A549 (cell line): ENCODE measurements around the gene SPPL2B. TPM values are rescaled to one million over a fixed set of nuclear protein-coding genes. Genes with fewer than 3 reads are reported as not detected.

Experiments used
- ATAC-seq, 2 experiments: fragments of 200-7000 bp in 1 of 2; fragments of >200 bp in 1 of 2; cut with Nextera tagmentation in 1 of 2; cut with Tn5 transposase in 1 of 2; 3 replicates each; pipeline versions ENCODE4 v1.8.0 to v1.9.1; 2018 to 2020; ENCODE audit warnings: mild to moderate bottlenecking in 1 of 2, moderate library complexity in 1 of 2
- CTCF ChIA-PET: fragments of 300-600 bp; sonication (Branson Sonifier 250); formaldehyde crosslinking; extraction: SDS; loops from one replicate; lab custom pipeline; 2021; ENCODE audit warnings: antibody characterized with exemption, inconsistent platforms; lab: Yijun Ruan, JAX
- POLR2A ChIA-PET: fragments of 350-600 bp; formaldehyde crosslinking; extraction: SDS; loops from one replicate; lab custom pipeline; 2021; ENCODE audit warnings: antibody characterized with exemption, inconsistent platforms; lab: Yijun Ruan, JAX
- DNase-seq, 2 experiments: peaks; one replicate each; pipeline versions ENCODE4 v3.0.0 to v3.0.0-alpha.2; 2011 to 2016; ENCODE audit warnings: low read depth in 1 of 2, low spot score in 1 of 2
- FAIRE-seq: peaks from 2 replicates; lab custom pipeline; 2011; peaks lifted over from hg19 to GRCh38; lab: Jason Lieb, UNC
- H3K27ac ChIP-seq, 2 experiments: fragments of >200 bp; sonication (Bioruptor Twin); formaldehyde crosslinking; 3 replicates each; pipeline ENCODE4 v1.5.1; 2016 to 2017
- H3K4me1 ChIP-seq: fragments of >200 bp; sonication (Bioruptor Twin); formaldehyde crosslinking; 3 replicates; pipeline ENCODE4 v1.6.1; 2016
- H3K4me2 ChIP-seq: fragments of >200 bp; sonication (Bioruptor Twin); formaldehyde crosslinking; 3 replicates; pipeline ENCODE4 v1.6.1; 2016
- H3K4me3 ChIP-seq: fragments of >200 bp; sonication (Bioruptor Twin); formaldehyde crosslinking; 3 replicates; pipeline ENCODE4 v1.5.1; 2016
- H3K9me3 ChIP-seq: fragments of >200 bp; sonication (Bioruptor Twin); formaldehyde crosslinking; 3 replicates; pipeline ENCODE4 v1.6.1; 2016
- CBX2 ChIP-seq: fragments of 200-600 bp; sonication (generic); IDR thresholded peaks from 2 replicates; pipeline ENCODE4 v1.6.1; 2016; ENCODE audit warnings: low read depth, mild to moderate bottlenecking, borderline replicate concordance
- CEBPB ChIP-seq, 2 experiments: fragments of >200 bp in 1 of 2; sonication (Bioruptor Twin) in 1 of 2; formaldehyde crosslinking in 1 of 2; IDR thresholded peaks; 2 replicates each; pipeline ENCODE4 v1.6.1; 2012 to 2016
- CHD4 ChIP-seq: fragments of 200-600 bp; sonication (generic); IDR thresholded peaks from 2 replicates; pipeline ENCODE4 v1.6.1; 2016; ENCODE audit warnings: antibody characterized with exemption, mild to moderate bottlenecking, borderline replicate concordance
- EHMT2 ChIP-seq: fragments of 200-600 bp; sonication (generic); IDR thresholded peaks from 2 replicates; pipeline ENCODE4 v1.6.1; 2016; ENCODE audit warnings: antibody characterized with exemption, low read depth, mild to moderate bottlenecking, moderate library complexity
- FOSB ChIP-seq: fragments of 250-450 bp; sonication (Bioruptor Pico); IDR thresholded peaks from 2 replicates; pipeline ENCODE4 v1.5.0; 2020; ENCODE audit warnings: mild to moderate bottlenecking, moderate library complexity
- FOXS1 ChIP-seq: fragments of 250-450 bp; sonication (Bioruptor Pico); IDR thresholded peaks from 2 replicates; pipeline ENCODE4 v1.5.0; 2020; ENCODE audit warnings: mild to moderate bottlenecking, moderate library complexity
- HDAC2 ChIP-seq: fragments of 200-600 bp; sonication (generic); IDR thresholded peaks from 2 replicates; pipeline ENCODE4 v1.6.1; 2016
- HOXA7 ChIP-seq: fragments of 250-450 bp; sonication (Bioruptor Pico); IDR thresholded peaks from 2 replicates; pipeline ENCODE4 v1.5.0; 2020; ENCODE audit warnings: mild to moderate bottlenecking, moderate library complexity
- HOXB13 ChIP-seq: fragments of 250-450 bp; sonication (Bioruptor Pico); IDR thresholded peaks from 2 replicates; pipeline ENCODE4 v1.5.0; 2020; ENCODE audit warnings: low read depth, mild to moderate bottlenecking, moderate library complexity
- JUNB ChIP-seq: fragments of >200 bp; sonication (Bioruptor Twin); formaldehyde crosslinking; IDR thresholded peaks from 2 replicates; pipeline ENCODE4 v1.6.1; 2016
- KDM5A ChIP-seq: fragments of 200-600 bp; sonication (generic); IDR thresholded peaks from 2 replicates; pipeline ENCODE4 v1.6.1; 2016; ENCODE audit warnings: antibody characterized with exemption, mild to moderate bottlenecking
- MYC ChIP-seq: IDR thresholded peaks from 2 replicates; pipeline ENCODE4 v1.6.1; 2012; ENCODE audit warnings: mild to moderate bottlenecking, inconsistent platforms, low read length, improper control_type of control experiment, borderline replicate concordance
- NPAS2 ChIP-seq: fragments of 250-450 bp; sonication (Bioruptor Pico); IDR thresholded peaks from 2 replicates; pipeline ENCODE4 v1.8.0; 2022; ENCODE audit warnings: mild to moderate bottlenecking, moderate library complexity, borderline replicate concordance
- NR3C1 ChIP-seq: fragments of >200 bp; sonication (Bioruptor Twin); formaldehyde crosslinking; IDR thresholded peaks from 3 replicates; pipeline ENCODE4 v1.6.1; 2017
- RAD21 ChIP-seq, 2 experiments: fragments of >200 bp in 1 of 2; sonication (Bioruptor Twin) in 1 of 2; formaldehyde crosslinking in 1 of 2; IDR thresholded peaks in 1 of 2; conservative IDR thresholded peaks in 1 of 2; 2 replicates in 1 of 2; 3 replicates in 1 of 2; pipeline ENCODE4 v1.6.1; 2012 to 2018; ENCODE audit warnings: inconsistent platforms in 1 of 2
- RCOR1 ChIP-seq: fragments of 150-350 bp; IDR thresholded peaks from 2 replicates; pipeline ENCODE4 v1.6.1; 2014; ENCODE audit warnings: antibody characterized with exemption, low read length, low read depth
- ZC3H11A ChIP-seq: fragments of 450-650 bp; IDR thresholded peaks from 2 replicates; pipeline ENCODE4 v1.6.1; 2014; ENCODE audit warnings: antibody characterized with exemption, mild to moderate bottlenecking
- ZNF302 ChIP-seq: fragments of 250-450 bp; sonication (Bioruptor Pico); IDR thresholded peaks from 2 replicates; pipeline ENCODE4 v1.9.0; 2021; ENCODE audit warnings: inconsistent platforms, mild to moderate bottlenecking, moderate library complexity
- ZSCAN20 ChIP-seq: fragments of 250-450 bp; sonication (Bioruptor Pico); IDR thresholded peaks from 2 replicates; pipeline ENCODE4 v1.8.0; 2022; ENCODE audit warnings: mild to moderate bottlenecking, moderate library complexity
- WGBS: methylation state at CpG from one replicate; pipeline ENCODE4 v1.1.6; 2017; ENCODE audit errors: missing lambda C conversion rate; 5-methylcytosine and 5-hydroxymethylcytosine counted together
- polyA plus RNA-seq, 4 experiments: library from polyadenylated mRNA; depleted of rRNA in 3 of 4; stranded (reverse); fragments of >200 nt; fragmentation: RNase III in 1 of 4; extraction: RNeasy Plus Mini Kit Qiagen cat#74134 plus additional on column Dnase treatment in 1 of 4; gene quantifications; 2 replicates in 3 of 4; 3 replicates in 1 of 4; pipeline ENCODE4 v1.2.3, GENCODE V29; 2011 to 2017
- TF ChIP-seq, protein P1 (sequence below): fragments of 150-350 bp; IDR thresholded peaks from 2 replicates; pipeline ENCODE4 v1.6.1; 2014; ENCODE audit warnings: low read depth, mild to moderate bottlenecking, low read length
- TF ChIP-seq, protein P2 (sequence below): fragments of 250-450 bp; sonication (Bioruptor Pico); IDR thresholded peaks from 2 replicates; pipeline ENCODE4 v1.5.0; 2021; ENCODE audit warnings: mild to moderate bottlenecking, moderate library complexity, borderline replicate concordance
- TF ChIP-seq, protein P3 (sequence below): IDR thresholded peaks from 2 replicates; pipeline ENCODE4 v1.6.1; 2012
- TF ChIP-seq, protein P4 (sequence below): IDR thresholded peaks from 2 replicates; pipeline ENCODE4 v1.6.1; 2012; ENCODE audit warnings: low read depth, borderline replicate concordance

SPPL2B gene
- polyA plus RNA-seq, 2 of the 4 experiments (the other 2 are of a cell fraction) = 11.3 to 36.5 TPM

DNA sequence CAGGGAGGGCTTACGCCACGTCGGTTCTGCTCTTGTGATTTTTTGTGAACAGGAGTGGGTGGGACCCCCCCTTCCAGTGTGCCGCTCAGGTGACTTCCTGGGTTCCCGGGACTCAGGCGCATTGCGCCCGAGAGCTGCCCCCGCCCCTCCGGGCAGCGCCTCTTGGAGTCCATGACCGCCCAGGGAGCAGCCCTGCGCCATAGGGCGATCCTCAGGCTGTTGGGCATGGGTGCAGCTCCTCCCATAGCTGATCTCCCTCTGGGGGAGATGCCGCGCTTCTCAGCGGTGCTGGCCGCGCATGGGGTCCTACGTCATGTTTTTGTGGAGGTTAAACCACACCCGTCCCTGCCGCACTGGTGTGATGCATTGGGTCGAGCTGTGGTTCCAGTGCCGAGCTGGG, 23.6 kb downstream of the SPPL2B start:
- Histone ChIP-seq H3K27ac (no peak overlapping the region), H3K4me1 (no peaks in the 10 kb centered on the region), H3K4me3 (no peak overlapping the region), H3K4me2 (no peak overlapping the region), H3K9me3 (no peaks in the 10 kb centered on the region)
- TF ChIP-seq FOXS1 (CRISPR knock-in tag) = no peak
- no peak for TF ChIP-seq ZSCAN20 (CRISPR knock-in tag)
- no peak for TF ChIP-seq NR3C1
- TF ChIP-seq FOSB (CRISPR knock-in tag) = no peak
- no peak for TF ChIP-seq ZC3H11A
- TF ChIP-seq EHMT2 = no peak
- TF ChIP-seq CEBPB (IDR thresholded peaks at IDR 0.05) = no peak
- TF ChIP-seq HDAC2 = no peak
- no peak for TF ChIP-seq MYC
- no peak for TF ChIP-seq CBX2
- ATAC-seq (no peak), DNase-seq (no peak), FAIRE-seq (no peak)
- ChIA-PET POLR2A (no interaction called here), CTCF (interaction anchor here (1.0 to 1.5 kb wide), 2 partner anchors 13 to 67 kb away, joined by 3 to 5 read pairs; no protein-coding TSS in a partner anchor)
- 98% methylated on average over 8 of the region's 24 CpGs for WGBS

DNA sequence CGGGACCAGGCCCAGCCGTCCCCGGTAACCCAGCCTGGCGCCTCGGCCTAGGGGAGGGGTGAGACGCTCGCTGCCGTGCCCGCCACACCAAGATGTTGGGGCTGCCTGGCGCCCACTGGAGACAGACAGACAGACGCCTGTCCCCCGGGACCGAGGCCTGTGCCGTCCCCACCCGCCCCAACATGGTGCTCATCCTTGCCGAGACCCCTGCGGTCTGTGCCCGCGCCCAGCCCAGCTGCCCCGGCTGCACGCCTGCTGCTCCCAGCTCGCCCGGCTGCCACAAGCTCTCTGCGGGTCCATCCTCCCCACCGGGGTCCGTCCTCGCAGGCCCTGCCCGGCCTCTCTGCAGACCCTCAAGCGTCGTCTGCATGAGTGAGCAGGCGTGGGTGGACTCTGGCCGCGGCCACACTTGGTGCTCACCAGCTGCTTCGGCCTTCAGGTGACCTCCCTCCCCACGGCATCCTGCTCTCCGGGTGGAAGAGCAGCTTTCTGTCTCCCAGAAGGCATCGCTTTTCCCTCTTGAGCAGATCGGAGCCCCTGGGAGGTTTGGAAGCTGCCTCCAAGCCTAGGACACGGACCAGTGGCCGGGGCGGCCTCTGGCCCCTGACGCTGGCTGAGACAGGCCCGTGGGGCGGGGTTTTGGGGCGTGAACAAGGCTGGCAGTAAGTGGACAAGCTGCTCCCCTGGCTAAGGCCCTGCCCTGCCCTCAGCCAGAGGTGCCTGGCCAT, 24.8 kb downstream of the SPPL2B start:
- no peak overlapping the region for H3K4me2 ChIP-seq
- no peaks in the 10 kb centered on the region for H3K9me3 ChIP-seq
- 92% methylated on average over 16 of the region's 45 CpGs for WGBS
- FAIRE-seq = no peak
- no peaks in the 10 kb centered on the region for H3K4me1 ChIP-seq
- DNase-seq = no peak
- H3K27ac ChIP-seq = no peak overlapping the region
- ATAC-seq = no peak; a peak in 1 of 6 replicates
- TF ChIP-seq, protein P1, sequence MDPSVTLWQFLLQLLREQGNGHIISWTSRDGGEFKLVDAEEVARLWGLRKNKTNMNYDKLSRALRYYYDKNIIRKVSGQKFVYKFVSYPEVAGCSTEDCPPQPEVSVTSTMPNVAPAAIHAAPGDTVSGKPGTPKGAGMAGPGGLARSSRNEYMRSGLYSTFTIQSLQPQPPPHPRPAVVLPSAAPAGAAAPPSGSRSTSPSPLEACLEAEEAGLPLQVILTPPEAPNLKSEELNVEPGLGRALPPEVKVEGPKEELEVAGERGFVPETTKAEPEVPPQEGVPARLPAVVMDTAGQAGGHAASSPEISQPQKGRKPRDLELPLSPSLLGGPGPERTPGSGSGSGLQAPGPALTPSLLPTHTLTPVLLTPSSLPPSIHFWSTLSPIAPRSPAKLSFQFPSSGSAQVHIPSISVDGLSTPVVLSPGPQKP = no peak
- TF ChIP-seq, protein P2, sequence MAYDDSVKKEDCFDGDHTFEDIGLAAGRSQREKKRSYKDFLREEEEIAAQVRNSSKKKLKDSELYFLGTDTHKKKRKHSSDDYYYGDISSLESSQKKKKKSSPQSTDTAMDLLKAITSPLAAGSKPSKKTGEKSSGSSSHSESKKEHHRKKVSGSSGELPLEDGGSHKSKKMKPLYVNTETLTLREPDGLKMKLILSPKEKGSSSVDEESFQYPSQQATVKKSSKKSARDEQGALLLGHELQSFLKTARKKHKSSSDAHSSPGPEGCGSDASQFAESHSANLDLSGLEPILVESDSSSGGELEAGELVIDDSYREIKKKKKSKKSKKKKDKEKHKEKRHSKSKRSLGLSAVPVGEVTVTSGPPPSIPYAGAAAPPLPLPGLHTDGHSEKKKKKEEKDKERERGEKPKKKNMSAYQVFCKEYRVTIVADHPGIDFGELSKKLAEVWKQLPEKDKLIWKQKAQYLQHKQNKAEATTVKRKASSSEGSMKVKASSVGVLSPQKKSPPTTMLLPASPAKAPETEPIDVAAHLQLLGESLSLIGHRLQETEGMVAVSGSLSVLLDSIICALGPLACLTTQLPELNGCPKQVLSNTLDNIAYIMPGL (CRISPR knock-in tag) = no peak
- TF ChIP-seq, protein P3, sequence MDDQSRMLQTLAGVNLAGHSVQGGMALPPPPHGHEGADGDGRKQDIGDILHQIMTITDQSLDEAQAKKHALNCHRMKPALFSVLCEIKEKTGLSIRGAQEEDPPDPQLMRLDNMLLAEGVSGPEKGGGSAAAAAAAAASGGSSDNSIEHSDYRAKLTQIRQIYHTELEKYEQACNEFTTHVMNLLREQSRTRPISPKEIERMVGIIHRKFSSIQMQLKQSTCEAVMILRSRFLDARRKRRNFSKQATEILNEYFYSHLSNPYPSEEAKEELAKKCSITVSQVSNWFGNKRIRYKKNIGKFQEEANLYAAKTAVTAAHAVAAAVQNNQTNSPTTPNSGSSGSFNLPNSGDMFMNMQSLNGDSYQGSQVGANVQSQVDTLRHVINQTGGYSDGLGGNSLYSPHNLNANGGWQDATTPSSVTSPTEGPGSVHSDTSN = no peak
- TF ChIP-seq NR3C1 (no peak), ZC3H11A (no peak), NPAS2 (CRISPR knock-in tag) (no peak), RAD21 (conservative IDR thresholded peaks at IDR 0.05 in 1 of 2, IDR thresholded peaks at IDR 0.05 in 1 of 2) (no peak)
- H3K4me3 ChIP-seq = no peak overlapping the region
- CTCF ChIA-PET = interaction anchor here (1.0 to 1.5 kb wide), 3 partner anchors 12 to 68 kb away, joined by 3 to 5 read pairs (median 3); no protein-coding TSS in a partner anchor
- POLR2A ChIA-PET = no interaction called here

DNA sequence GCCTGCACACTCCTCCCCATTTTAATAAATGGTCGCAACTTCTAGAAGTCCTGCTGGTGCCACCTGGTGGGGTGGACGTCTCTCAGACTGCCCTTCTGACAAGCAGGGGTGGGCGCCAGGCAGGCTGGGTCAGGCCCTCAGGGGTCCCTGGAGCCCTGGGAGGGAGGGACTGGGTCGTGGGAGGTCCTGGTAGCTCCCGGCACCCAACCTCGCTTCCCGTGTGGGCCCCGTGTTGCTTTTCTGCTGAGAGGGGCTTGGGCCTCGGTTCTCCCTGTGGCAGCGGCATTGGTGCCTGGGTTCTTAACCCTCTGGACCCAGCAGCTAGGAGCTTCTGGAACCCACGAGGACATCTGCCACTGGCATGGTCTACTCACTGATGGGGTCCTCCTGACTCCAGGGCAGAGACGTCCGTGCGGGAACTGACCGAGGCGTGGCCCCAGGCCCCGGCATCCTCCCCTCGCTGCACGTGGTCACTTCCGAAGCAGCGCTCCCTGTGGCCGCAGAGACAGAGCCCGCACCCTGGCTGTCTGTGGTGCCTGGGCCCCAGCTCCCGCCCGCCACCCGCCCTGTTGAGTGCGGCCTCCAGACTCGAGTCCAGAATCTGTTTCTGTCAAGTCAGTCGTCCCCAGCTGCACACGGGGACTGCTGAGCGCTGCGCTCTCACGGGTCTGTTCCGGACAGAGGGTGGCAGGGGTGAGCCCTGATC, 25.6 kb downstream of the SPPL2B start:
- TF ChIP-seq HOXB13 (CRISPR knock-in tag) (no peak), KDM5A (no peak), ZC3H11A (no peak), JUNB (no peak), ZNF302 (no peak), RCOR1 (no peak), MYC (no peak), RAD21 (conservative IDR thresholded peaks at IDR 0.05 in 1 of 2, IDR thresholded peaks at IDR 0.05 in 1 of 2) (no peak), CHD4 (no peak), HOXA7 (CRISPR knock-in tag) (no peak)
- TF ChIP-seq, protein P4, sequence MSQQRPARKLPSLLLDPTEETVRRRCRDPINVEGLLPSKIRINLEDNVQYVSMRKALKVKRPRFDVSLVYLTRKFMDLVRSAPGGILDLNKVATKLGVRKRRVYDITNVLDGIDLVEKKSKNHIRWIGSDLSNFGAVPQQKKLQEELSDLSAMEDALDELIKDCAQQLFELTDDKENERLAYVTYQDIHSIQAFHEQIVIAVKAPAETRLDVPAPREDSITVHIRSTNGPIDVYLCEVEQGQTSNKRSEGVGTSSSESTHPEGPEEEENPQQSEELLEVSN = no peak
- TF ChIP-seq, all 56 proteins: peak for 0
- ATAC-seq (no peak), DNase-seq (no peak), FAIRE-seq (no peak)
- POLR2A ChIA-PET = no interaction called here
- Histone ChIP-seq H3K9me3 (no peaks in the 10 kb centered on the region), H3K27ac (no peak overlapping the region), H3K4me2 (no peak overlapping the region), H3K4me1 (no peaks in the 10 kb centered on the region), H3K4me3 (no peak overlapping the region)
- WGBS = 91% methylated on average over 12 of the region's 34 CpGs
- CTCF ChIA-PET = interaction anchor here (1.1 to 1.5 kb wide), 3 partner anchors 12 to 396 kb away, joined by 3 to 5 read pairs (median 3); no protein-coding TSS in a partner anchor
